Measurements from ENCODE around the gene SLC22A17.
A peak's percentile ranks its signal among the peaks of the same experiment; 100 is the strongest.
"Not testable (repeated sequence)": the region's sequence is repeated elsewhere in the genome, so short reads cannot be mapped to it uniquely, and the experiment has no call there.

The SLC22A17 gene

DNA sequence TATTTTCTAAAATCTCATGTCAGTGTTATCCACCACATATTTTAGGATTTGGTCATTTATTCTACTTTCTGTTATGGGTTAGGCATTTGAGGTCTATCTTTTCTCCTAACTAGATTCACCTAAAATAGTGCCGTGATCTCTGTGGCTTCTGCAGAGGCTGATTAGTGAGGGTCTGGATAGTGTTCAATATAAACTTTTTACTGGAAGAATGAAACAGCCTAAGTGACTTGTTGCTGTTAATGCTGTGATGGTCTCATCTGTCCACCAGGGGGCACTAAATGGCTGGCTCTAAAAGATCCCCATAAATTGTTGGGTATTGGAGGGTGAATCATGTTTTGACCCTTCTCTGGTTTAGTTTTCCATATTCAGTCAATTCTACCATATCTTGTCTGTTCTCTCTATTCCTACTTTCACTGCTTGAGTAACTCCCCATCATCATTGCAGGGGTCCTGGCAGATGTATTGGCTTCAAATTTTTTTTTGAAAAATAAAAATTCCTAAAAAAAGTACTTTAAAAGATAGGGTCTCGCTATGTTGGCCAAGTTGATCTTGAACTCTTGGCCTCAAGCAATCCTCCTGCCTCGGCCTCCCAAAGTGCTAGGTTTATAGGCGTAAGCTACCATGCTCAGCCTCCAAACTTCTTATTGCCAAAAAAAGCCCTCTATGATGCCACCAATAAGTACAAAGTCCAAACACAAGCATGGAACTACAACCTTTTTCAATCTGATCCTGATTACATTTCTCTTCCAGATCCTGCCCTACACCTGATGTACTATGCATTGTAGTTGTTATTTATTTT lies 24.5 kb downstream of the SLC22A17 start:
- peak; percentile 19 for DNase-seq

DNA sequence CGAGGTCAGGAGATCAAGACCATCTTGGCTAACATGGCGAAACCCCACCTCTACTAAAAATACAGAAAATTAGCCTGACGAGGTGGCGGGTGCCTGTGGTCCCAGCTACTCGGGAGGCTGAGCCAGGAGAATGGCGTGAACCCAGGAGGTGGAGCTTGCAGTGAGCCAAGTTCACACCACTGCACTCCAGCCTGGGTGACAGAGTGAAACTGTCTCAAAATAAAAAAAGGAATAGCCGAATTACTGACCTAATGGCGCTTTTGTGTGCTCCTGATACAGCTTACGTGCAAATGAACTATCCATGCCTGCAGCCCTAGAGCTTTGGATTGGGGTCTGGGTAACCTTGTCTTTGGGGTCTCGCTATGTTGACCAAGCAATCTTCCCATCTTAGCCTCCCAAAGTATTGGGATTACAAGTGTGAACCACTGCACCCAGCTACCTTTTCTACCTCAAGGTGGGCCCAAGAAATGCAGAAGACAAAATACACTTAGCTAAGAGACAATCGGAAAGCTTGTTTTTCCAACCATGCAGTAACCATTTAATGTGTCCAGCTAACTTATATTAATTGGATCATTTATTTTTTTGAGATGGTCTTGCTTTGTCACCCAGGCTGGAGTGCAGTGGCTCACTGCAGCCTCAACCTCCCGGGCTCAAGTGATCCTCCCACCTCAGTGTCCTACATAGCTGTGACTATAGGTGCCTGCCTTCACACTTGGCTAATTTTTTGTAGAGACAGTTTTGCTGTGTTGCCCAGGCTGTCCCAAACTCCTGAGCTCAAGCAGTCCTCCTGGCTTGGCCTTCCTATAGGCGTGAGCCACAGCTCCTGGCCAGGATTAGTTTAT lies 26.0 kb downstream of the SLC22A17 start:
- DNase-seq, result no peak

DNA sequence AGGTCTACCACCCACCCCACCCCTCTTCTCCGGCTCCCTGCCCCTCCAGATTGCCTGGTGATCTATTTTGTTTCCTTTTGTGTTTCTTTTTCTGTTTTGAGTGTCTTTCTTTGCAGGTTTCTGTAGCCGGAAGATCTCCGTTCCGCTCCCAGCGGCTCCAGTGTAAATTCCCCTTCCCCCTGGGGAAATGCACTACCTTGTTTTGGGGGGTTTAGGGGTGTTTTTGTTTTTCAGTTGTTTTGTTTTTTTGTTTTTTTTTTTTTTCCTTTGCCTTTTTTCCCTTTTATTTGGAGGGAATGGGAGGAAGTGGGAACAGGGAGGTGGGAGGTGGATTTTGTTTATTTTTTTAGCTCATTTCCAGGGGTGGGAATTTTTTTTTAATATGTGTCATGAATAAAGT lies 26.9 kb downstream of the SLC22A17 start:
- not testable (repeated sequence) for DNase-seq

DNA sequence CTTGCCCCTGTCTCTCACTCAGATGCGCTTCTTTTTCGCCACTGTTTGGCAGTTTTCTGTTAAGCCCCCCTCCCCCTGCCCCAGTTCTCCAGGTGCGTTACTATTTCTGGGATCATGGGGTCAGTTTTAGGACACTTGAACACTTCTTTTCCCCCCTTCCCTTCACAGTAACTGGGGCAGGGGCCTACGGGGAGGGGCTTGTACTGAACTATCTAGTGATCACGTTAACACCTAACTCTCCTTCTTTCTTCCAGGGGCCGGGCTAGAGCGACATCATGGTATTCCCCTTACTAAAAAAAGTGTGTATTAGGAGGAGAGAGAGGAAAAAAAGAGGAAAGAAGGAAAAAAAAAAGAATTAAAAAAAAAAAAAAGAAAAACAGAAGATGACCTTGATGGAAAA lies 27.7 kb downstream of the SLC22A17 start:
- DNase-seq, result no peak

DNA sequence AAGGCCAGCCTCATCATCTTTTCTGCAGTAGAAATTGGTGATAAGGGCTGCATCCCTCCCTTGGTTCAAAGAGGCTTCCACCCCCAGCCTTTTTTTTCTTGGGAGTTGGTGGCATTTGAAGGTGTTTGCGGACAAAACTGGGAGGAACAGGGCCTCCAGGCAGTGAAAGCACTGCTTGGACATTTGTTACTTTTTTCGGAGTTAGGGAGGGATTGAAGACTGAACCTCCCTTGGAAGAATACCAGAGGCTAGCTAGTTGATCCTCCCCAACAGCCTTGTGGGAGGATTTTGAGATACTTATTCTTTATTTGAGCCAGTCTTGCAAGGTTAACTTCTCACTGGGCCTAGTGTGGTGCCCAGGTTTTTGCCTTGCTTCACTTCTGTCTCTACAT lies 28.2 kb downstream of the SLC22A17 start:
- DNase-seq, result no peak

DNA sequence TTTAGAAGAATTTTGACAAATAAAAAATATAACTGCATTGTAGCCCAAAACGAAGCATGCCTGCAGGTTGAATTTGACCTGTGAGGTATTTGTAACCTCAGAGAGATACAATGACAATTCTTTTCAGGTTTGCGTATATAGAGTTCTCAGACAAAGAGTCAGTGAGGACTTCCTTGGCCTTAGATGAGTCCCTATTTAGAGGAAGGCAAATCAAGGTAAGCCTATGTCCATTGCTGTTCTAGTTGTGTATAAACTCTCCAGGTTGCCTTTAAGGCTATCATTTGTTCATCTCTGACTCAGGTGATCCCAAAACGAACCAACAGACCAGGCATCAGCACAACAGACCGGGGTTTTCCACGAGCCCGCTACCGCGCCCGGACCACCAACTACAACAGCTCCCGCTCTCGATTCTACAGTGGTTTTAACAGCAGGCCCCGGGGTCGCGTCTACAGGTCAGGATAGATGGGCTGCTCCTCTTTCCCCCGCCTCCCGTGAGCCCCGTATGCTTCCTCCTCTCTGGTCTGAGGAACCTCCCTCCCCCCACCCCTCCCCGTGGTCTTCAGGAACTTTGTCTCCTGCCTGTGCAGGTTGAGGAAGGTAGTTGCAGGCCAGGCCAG lies 28.7 kb downstream of the SLC22A17 start:
- no peak for DNase-seq

DNA sequence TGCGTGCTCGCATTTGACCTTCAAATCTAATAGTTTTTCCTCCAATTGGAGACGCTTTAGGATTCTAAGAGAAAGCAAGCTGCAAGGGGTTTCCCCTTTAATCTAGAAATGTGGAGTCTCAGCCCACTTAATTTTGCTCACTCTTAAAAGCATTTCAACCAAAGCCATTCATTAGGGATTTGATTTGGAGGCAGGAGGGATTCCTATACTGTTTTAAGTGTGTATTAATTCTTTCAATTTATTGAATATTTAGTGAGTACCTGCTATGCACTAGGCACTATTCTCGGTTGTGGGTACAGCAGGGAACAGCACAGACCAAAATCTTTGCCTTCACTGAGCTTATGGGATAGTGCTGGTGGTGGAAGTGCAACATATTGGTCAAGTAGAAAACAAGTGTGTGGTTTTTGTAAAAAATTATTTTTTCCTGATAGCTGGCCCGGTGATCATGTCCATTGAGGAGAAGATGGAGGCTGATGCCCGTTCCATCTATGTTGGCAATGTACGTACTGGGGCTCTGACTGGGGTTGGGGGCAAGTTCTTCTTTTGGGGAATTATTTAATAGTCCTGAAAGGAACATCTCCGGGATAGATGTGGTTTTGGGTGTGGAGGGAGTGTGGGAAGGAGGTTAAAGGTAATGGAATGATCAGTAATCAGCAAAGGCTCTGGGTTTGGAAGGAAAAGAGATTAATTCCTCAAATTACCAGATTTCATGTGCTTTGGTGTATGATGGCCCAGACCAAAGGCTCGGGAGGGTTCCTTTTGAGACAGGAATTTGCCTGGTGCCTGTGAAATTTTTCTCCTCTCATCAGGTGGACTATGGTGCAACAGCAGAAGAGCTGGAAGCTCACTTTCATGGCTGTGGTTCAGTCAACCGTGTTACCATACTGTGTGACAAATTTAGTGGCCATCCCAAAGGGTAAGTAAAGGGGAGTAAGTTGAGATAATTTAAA lies 29.8 kb downstream of the SLC22A17 start:
- no peak for DNase-seq

DNA sequence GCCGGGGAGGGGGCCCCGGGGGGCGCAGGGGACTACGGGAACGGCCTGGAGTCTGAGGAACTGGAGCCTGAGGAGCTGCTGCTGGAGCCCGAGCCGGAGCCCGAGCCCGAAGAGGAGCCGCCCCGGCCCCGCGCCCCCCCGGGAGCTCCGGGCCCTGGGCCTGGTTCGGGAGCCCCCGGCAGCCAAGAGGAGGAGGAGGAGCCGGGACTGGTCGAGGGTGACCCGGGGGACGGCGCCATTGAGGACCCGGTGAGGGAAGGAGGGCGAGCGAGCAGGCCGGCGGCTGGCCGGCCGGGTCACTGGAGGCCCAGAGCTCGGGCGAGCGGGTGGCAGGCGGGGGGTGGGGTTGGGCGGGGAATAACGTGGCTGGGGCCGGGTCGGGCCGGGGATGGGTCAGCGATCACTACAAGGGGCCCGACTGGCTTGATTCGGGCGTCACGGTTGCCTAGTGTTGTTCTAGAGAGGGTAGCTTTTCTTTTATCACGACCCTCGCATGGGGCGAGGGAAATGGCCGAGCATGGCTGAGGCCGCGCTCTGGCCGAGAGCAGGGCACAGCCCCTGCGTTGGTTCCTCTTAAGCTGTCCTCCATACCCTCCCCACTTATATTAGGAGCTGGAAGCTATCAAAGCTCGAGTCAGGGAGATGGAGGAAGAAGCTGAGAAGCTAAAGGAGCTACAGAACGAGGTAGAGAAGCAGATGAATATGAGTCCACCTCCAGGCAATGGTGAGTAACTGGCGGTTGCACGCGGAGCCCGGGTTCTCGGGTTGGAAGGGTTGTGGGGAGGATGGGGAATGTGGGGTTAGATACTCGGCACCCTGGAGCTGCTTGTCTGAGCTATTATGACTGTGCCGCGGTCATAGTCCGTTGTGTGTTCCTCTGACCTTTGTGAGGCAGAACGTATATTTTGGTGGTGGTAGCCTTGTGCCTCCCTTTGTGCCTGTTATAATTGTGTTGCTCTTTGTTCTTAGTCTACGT lies 30.8 kb downstream of the SLC22A17 start:
- no peak for DNase-seq

DNA sequence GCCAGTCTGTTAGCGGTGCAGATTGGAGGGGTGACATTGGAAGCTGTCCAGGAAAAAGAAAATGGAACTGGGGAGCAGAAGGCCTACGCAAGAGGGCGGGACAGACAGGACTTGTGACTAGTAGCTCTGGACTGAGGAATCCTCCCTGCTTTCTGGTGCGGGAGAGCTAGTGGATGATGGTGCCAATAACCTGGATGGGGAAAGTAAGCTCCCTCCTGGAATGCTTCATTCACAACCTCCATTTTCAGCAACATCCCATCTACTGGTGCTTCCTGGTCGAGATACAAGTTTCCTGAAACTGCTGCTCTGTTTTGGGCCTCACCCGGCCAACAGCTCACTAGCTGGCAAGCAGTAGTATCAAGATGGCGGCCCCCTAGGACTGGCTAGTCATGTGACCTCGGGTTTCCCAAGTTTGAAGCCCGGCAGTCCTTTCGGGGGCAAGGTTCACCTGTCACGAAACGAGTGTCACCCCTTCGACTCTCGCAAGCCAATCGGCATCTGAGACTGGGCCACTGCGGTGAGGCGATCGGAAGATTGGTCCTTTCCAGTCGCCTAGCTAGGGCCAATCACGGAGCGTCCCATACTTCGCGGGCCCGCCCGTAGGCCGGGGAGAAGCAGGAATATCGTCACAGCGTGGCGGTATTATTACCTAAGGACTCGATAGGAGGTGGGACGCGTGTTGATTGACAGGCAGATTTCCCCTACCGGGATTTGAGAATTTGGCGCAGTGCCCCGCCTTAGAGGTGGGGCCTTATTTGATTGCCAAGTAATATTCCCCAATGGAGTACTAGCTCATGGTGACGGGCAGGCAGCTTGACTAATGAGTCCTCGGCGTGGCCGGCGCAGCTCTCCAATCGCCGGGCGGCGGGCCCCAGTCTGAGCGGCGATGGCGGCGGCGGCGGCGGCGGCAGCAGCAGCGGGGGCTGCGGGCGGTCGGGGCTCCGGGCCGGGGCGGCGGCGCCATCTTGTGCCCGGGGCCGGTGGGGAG lies 31.8 kb downstream of the SLC22A17 start, which contains the start of gene PABPN1:
PABPN1 (plus strand) TSS at position 874 of the 988 bp plus-strand sequence; CDS start at position 887, 13 bp downstream.
- peak; percentile 98 for DNase-seq

DNA sequence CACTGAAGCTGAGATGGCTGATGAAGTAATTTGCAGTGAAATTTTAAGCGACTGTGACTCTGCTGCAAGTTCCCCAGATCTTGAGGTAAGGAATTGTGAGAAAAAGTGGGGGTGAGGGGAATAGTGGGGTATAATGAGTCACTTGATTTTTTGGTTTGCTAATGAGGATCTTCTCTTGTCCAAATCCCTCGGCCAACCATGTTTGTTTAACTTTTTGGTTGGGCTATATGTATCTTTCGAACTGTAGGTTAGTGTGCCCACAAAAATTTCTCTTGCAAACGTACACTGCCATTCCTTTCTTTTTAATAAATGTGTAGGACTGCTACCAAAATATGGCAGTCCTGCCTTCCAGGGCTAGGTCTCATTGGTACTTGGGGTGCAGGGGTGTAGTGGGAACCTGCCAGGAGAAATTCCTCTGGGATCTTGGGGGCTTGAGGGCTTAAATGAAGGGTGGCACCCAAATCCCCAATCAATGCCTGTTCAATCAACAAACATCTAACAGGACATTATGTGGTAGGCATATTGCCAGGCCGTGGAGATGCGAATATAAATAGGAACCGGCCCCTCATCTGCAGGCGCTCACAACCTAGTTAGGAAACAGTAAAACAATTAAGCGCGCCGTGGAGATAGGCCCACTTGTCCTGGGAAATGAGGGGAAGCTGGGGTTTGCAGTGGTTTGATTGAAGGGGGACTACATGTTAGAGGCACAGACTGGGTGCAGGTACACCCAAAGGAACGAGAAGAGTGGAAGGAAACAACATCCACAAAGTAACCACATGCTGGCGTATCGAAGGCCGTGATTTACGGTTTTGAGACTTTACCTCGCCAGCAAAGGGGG lies 32.7 kb downstream of the SLC22A17 start:
- DNase-seq, result no peak

DNA sequence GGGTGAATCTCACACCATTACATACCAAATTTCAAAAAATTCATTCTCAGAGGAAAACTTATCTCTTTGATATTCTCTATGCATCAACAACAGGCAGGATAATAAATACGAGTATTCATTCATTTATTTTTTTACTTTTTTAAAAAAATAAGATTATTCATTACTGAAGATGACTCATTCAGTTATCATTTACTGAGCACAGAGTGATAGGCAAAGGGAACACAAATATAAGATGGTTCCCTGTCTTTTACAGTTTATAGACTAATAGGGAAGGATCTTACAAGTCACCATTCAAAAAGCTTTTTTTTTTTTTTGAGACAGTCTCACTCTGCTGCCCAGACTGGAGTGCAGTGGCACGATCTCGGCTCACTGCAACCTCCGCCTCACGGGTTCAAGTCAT lies 36.4 kb downstream of the SLC22A17 start:
- no peak for DNase-seq

DNA sequence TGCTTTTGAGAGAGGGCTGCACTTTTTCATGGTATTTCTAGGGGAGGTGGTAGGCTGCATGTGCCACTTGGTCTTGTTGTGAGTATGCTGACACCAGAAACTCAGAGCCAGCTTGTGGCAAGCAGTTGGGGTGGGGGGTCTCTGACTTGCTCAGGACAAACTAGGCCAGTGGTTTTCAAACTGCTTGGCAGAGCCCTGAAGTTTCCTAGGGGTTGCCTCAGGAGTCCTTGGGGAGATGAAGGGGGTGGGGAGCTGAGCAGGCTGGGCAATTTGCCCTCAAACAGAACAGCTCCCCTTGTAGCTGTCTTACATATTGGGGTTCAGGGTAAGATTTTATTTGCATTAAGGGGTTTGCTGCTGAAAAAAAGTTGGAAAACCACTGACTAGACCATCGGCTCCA lies 42.1 kb downstream of the SLC22A17 start:
- no peak for DNase-seq

DNA sequence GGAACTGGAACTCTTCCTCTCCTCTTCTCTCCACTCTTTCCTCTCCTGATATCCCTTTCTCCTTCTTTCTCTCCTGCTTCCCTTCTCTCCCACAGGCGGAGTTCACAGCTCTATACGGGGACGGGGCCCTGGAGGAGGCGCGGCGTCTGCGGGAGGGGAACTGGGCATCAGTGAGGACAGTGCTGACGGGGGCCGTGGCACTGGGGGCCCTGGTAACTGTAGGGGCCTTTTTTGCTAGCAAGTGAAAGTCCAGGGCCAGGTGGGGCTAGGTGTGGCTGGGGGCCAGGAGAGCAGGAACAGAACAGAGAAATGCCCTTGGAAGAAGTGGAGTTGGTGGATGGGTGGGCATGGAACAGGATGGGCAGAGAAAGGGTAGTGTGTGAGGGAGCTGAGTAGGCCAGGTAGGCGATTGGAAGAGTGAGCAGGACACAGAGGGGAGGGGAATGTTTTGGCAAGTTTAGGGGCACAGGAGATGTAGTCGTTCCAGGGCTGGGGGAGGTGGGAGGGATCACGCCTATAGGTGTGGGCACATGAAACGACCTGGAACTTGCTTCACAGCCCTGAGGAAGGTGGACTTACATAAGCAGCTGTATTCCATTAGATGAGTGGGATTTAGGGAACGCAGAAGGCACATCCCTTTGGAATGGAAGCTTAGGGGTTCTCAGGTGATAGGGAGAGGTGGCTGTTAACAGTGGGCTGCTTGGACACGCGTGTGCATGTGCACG lies 43.8 kb downstream of the SLC22A17 start:
- DNase-seq, result no peak

DNA sequence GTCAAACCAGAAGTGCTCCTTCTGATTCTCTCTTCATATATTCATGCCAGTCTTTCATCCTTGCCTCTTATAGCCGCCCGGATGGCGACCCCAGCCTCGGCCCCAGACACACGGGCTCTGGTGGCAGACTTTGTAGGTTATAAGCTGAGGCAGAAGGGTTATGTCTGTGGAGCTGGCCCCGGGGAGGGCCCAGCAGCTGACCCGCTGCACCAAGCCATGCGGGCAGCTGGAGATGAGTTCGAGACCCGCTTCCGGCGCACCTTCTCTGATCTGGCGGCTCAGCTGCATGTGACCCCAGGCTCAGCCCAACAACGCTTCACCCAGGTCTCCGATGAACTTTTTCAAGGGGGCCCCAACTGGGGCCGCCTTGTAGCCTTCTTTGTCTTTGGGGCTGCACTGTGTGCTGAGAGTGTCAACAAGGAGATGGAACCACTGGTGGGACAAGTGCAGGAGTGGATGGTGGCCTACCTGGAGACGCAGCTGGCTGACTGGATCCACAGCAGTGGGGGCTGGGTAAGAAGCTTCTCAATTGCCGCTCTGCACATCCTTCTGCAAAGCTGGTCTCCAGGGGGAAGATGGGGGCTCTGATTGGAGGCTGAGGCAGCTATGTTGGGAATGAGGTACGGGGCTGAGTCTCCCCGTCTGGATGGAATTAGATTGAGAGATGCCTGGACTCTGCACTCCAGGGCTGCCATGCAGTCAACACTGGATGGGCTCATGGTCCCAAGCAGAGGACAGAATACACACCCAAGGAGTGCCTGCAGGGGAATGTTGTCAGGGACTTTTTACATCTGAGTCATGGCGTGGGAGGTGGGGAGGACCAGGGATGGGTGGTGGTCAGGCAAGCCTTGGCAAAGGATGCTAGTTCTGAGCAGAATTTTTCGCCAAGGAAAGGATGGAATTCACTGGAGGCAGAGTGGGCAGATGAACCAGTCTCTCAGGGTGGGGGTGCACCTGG lies 44.7 kb downstream of the SLC22A17 start:
- DNase-seq, result no peak

DNA sequence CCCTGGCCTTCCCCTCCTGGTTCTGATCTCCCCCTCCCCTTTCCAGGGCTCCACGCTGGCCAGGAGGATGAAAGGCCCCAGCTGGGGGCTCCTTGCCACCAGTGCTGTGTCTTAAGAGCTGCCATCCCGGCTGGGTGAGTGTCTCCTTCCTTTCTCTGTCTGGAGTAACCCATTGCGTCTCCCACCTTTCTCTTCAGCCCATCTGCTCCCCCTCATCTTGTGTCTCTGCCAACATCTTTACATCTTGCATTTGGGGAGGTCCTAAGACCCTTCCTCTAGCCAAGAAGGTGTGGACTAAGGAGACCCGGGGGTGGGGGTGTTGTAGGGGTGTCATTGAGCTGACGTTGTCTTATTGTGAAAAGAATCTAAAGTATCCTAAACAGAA lies 45.5 kb downstream of the SLC22A17 start:
- no peak for DNase-seq

DNA sequence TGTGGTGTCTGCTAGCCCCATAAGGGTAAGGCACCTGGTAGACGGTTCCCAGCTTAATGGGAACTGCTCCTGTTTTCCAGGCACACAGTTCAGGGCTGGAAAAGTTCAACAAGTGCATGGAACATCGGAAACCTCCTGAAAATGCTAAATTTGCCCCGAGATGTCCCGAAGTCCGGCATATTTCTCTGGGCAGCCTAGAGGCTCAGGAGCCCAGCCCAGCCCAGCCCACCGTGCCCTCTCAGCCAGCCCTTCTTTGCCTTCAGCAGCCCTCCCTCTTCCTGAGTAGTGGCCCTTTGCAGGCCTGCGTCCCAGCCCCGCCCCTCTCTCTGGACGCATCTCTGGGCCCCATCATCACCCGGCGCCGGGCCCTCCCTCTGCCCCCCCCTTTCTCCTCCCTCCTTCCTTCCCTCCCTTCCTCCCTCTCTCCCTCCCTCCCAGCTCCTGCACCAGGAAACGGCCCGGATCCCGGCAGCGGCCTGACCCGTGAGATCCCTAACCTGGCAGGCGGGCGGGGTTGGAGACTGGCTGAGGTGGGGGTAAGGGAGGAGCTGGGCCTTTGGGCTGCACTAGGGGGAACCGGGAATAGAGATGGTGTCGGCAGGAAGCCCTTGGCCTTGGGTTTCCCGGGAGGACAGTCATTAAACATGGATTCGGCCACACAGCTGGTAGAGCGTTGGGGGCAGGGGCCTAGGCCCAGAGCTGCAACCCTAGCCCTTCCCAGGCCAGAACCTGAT lies 46.1 kb downstream of the SLC22A17 start, which contains the start of gene BCL2L2:
BCL2L2 (plus strand) TSS at position 422 of the 734 bp plus-strand sequence. CDS start 935 bp downstream, outside the sequence.
- DNase-seq, result peak; percentile 81

Data from NCI-H1048 (cell line).